Measurements from ENCODE around the gene NUDT3.
"Not testable (repeated sequence)": the region's sequence is repeated elsewhere in the genome, so short reads cannot be mapped to it uniquely, and the experiment has no call there.

DNA sequence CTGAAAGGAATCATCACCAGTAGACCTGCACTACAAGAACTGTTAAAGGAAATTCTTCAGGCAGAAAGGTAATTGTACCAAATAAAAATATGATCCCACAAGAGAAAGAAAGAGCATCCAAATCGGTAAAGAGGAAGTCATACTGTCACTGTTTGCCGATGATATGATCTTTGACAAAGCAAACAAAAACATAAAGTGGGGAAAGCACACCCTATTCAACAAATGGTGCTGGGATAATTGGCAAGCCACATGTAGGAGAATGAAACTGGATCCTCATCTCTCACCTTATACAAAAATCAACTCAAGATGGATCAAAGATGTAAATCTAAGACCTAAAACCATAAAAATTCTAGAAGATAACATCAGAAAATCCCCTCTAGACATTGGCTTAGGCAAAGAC is 140.1 kb downstream of the NUDT3 start:
- TF ChIP-seq CTCF, POLR2A (IDR thresholded peaks at IDR 0.05): not testable (repeated sequence)
